Activated CD8-positive, alpha-beta T cell treated with anti-CD3 and anti-CD28 coated beads for 36 hours (primary cell): ENCODE measurements around the gene RAB23. TPM values are rescaled to one million over a fixed set of nuclear protein-coding genes. Genes with fewer than 3 reads are reported as not detected.
A peak's percentile ranks its signal among the peaks of the same experiment; 100 is the strongest.

Experiments used
- ATAC-seq: fragments of 200-7000 bp; cut with Tn5 transposase; one replicate; pipeline ENCODE4 v1.10.0; 2021; ENCODE audit warnings: mild to moderate bottlenecking, moderate library complexity
- CTCF ChIA-PET: fragments of 350-600 bp; sonication (Branson Sonifier 250); formaldehyde crosslinking; loops from one replicate; lab custom pipeline; 2021; ENCODE audit warnings: antibody characterized with exemption; lab: Charles Lee
- POLR2A ChIA-PET: fragments of 350-600 bp; sonication (Branson Sonifier 250); formaldehyde crosslinking; loops from one replicate; lab custom pipeline; 2021; ENCODE audit warnings: antibody characterized with exemption; lab: Charles Lee
- DNase-seq: peaks from one replicate; pipeline ENCODE4 v3.0.0-alpha.2; 2020
- H3K27ac Mint-ChIP-seq: one replicate; pipeline ENCODE4 v1.8.0; 2021; ENCODE audit warnings: mild to moderate bottlenecking, mixed read lengths
- H3K27me3 Mint-ChIP-seq: one replicate; pipeline ENCODE4 v1.8.0; 2021; ENCODE audit warnings: mixed read lengths
- H3K36me3 Mint-ChIP-seq: one replicate; pipeline ENCODE4 v1.8.0; 2021; ENCODE audit warnings: low read depth, mixed read lengths
- H3K4me1 Mint-ChIP-seq: one replicate; pipeline ENCODE4 v1.8.0; 2021; ENCODE audit warnings: low read depth, mixed read lengths
- H3K4me3 Mint-ChIP-seq: one replicate; pipeline ENCODE4 v1.8.0; 2021; ENCODE audit warnings: mild to moderate bottlenecking, moderate library complexity, mixed read lengths
- H3K9me3 Mint-ChIP-seq: one replicate; pipeline ENCODE4 v1.8.0; 2021; ENCODE audit warnings: mixed read lengths
- CTCF ChIP-seq: fragments of 200-600 bp; IDR thresholded peaks from one replicate; pipeline ENCODE4 v1.8.0; 2022; ENCODE audit warnings: antibody characterized with exemption, mild to moderate bottlenecking
- intact Hi-C: fragments of 100-400 bp; cut with micrococcal nuclease; formaldehyde crosslinking; loops from one replicate; pipeline ENCODE4 v1.10.0; 2022
- total RNA-seq, 2 experiments: library from RNA; stranded (reverse); gene quantifications; one replicate each; pipeline ENCODE4 v1.2.3, GENCODE V29; 2021

Gene RAB23
- total RNA-seq, 2 experiments from 2014 or later: 1.2 to 1.3 TPM

DNA sequence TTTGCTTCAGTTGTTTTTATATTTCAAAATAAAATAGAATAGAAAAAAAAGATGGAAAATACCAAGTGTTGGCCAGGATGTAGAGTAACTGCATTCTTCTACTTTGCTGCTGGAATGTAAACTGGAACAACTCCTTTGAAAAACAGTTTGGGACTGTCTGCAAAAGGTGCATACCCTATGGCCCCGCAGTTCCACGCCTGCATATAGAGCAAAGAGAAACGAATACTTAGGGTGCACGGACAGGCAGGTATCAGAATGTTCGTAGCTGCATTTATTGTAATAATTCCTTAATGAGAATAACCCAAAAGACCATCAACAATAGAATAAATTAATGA is 603 bp upstream of the RAB23 start:
- H3K36me3 Mint-ChIP-seq: no peaks in the 10 kb centered on the region
- ChIA-PET POLR2A (no interaction called here), CTCF (interaction anchor here (0.7 to 1.9 kb wide), 2 partner anchors 50 to 94 kb away, joined by 3 to 6 read pairs; partner anchors contain the start of genes BAG2 and PRIM2)
- no peak for ATAC-seq
- peak; percentile 8 for DNase-seq
- no peak overlapping the region for H3K27ac Mint-ChIP-seq
- intact Hi-C loops: no loop called here
- no peaks in the 10 kb centered on the region for H3K9me3 Mint-ChIP-seq
- H3K4me3 Mint-ChIP-seq: peak overlapping the region; percentile 91
- peaks cover 31% of the 10 kb centered on the region for H3K27me3 Mint-ChIP-seq
- H3K4me1 Mint-ChIP-seq: peaks cover 15% of the 10 kb centered on the region
- no peak for TF ChIP-seq CTCF

GRCh38 chr6:57221191-57221935 is 744 bp downstream of the RAB23 start:
- ChIA-PET CTCF (interaction anchor here (0.6 to 1.9 kb wide), 8 partner anchors 13 to 318 kb away, joined by 3 to 7 read pairs (median 4); partner anchors contain the start of genes BAG2, KIAA1586 and PRIM2), POLR2A (interaction anchor here (0.7 kb wide), 1 partner anchor 44 kb away, joined by 4 read pairs; no protein-coding TSS in a partner anchor)
- Mint-ChIP-seq H3K27ac (peak overlapping the region; percentile 52), H3K4me3 (peak overlapping the region; percentile 91), H3K9me3 (no peaks in the 10 kb centered on the region), H3K36me3 (no peaks in the 10 kb centered on the region), H3K27me3 (peaks cover 34% of the 10 kb centered on the region), H3K4me1 (peaks cover 19% of the 10 kb centered on the region)
- peak; percentile 42 for TF ChIP-seq CTCF
- intact Hi-C loops: no loop called here
- peak; percentile 41 for DNase-seq
- ATAC-seq: peak; percentile 35

DNA sequence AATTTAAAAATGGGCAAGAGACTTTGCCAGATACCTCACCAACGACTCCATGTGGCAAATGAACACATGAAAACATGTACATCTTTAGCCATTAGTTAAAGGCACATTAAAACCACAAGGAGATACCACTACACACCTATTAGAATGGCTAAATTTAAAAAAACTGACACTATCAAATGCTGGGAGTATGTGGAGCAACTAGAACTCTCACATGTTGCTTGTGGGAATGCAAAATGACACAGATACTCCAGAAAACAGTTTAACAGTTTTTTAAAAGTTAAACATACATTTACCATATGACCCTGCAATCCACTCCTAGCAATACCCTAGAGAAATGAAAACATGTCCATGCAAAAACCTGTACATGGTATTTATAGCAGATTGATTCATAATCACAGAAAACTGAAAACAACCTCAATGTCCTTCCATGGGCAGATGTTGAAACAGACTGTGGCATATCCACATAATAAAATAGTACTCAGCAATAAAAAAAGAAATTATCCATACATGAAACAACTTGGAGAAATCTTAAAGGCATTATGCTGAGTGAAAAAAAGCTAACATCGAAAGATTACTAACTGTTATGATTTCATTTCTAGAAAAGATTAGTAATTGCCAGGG is 1.9 kb downstream of the RAB23 start:
- POLR2A ChIA-PET: no interaction called here
- H3K36me3 Mint-ChIP-seq: peaks cover 1% of the 10 kb centered on the region
- intact Hi-C loops: no loop called here
- CTCF ChIA-PET: no interaction called here
- H3K4me3 Mint-ChIP-seq: peak overlapping the region; percentile 7
- peaks cover 34% of the 10 kb centered on the region for H3K27me3 Mint-ChIP-seq
- peaks cover 19% of the 10 kb centered on the region for H3K4me1 Mint-ChIP-seq
- no peak overlapping the region for H3K27ac Mint-ChIP-seq
- H3K9me3 Mint-ChIP-seq: peaks cover 3% of the 10 kb centered on the region
- TF ChIP-seq CTCF: no peak
- ATAC-seq (no peak), DNase-seq (no peak)

- peaks cover 4% of the 10 kb centered on the region for H3K36me3 Mint-ChIP-seq
- no peak overlapping the region for H3K27ac Mint-ChIP-seq
- intact Hi-C loops: no loop called here
- DNase-seq: no peak
- ChIA-PET POLR2A (no interaction called here), CTCF (no interaction called here)
- TF ChIP-seq CTCF: no peak
- H3K27me3 Mint-ChIP-seq: peaks cover 21% of the 10 kb centered on the region
- H3K9me3 Mint-ChIP-seq: peaks cover 8% of the 10 kb centered on the region
- no peak for ATAC-seq
- no peak overlapping the region for H3K4me3 Mint-ChIP-seq
- H3K4me1 Mint-ChIP-seq: peaks cover 20% of the 10 kb centered on the region
These were observed 4.8 kb downstream of the RAB23 start for GRCh38 chr6:57217270-57217669.
